ENCODE data around the gene MARCHF2. TPM values are rescaled to one million over a fixed set of nuclear protein-coding genes. Genes with fewer than 3 reads are reported as not detected.

Gene MARCHF2
- total and polyA plus RNA-seq, 2 donors (not counting 3 experiments of a cell fraction or from before 2014, with no cell fraction given), result 43.5 to 91.9 TPM

DNA sequence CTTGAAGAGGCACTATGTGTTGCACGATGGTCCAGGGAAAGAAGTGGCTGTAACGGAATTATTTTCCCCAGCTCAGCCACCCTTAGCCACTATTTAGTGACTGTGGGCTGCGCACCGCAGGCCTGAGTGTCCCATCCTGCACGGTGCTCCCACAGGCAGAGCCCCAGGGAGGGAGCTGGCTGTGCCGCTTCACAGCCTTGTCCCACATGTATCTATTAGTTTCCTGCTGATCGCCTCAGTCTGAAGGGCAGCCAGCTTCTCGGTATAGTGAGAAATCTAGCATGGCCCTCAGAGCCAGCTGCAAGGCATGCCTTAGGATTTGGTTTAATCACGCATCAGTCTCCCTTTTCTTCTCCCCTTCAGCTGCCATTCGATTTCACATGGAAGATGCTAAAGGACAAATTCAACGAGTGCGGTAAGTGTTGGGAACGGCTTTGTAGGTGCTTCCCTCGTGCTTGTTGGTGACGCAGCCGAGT is 73.6 kb downstream of the MARCHF2 start:
- CTCF ChIA-PET, result no interaction called here
- intact Hi-C loops (cut with micrococcal nuclease) (no loop called here), dilution Hi-C loops (cut with MboI; ENCODE audit: extremely low pct_ligation_motif_present, low sequenced_read_pairs) (no loop called here)
- Histone ChIP-seq H3K9me3 (replicated peaks; ENCODE audit: control insufficient read depth, insufficient read depth, low read length) (no peaks in the 10 kb centered on the region), H3K4me1 (ENCODE audit: control insufficient read depth, extremely low read depth, insufficient read depth, low read length) (no peaks in the 10 kb centered on the region), H3K4me2 (ENCODE audit: insufficient read depth, low read length) (no peak overlapping the region), H3K9me1 (replicated peaks; ENCODE audit: control insufficient read depth, extremely low read depth, insufficient read depth, low read length) (no peaks in the 10 kb centered on the region), H3K27me3 (ENCODE audit: control insufficient read depth in 2 of 2, insufficient read depth in 2 of 2, low read length in 2 of 2) (no peaks in the 10 kb centered on the region), H3K27ac (ENCODE audit: insufficient read depth, low read depth, low read length) (no peak overlapping the region), H2AFZ (ENCODE audit: low read depth, low read length) (no peak overlapping the region), H4K20me1 (replicated peaks; ENCODE audit: control insufficient read depth, extremely low read depth, insufficient read depth, low read length) (peaks cover 2% of the 10 kb centered on the region), H3K36me3 (ENCODE audit: control insufficient read depth in 2 of 2, extremely low read depth in 1 of 2, insufficient read depth in 2 of 2, low read length in 2 of 2) (peaks cover 37 to 59% of the 10 kb centered on the region in 2 experiments), H3K9ac (replicated peaks; ENCODE audit: extremely low read depth, insufficient read depth, low read length) (no peak overlapping the region), H3K4me3 (replicated peaks in 1 of 3; ENCODE audit: insufficient read depth in 1 of 3, low read depth in 1 of 3, low read length in 3 of 3) (no peak overlapping the region), H3K79me2 (ENCODE audit: control insufficient read depth, insufficient read depth, low read length) (peaks cover 14% of the 10 kb centered on the region)
- POLR2A ChIA-PET, result no interaction called here
- TF ChIP-seq JUN (IDR thresholded peaks at IDR 0.05; ENCODE audit: borderline replicate concordance, insufficient read depth, insufficient read length, low read depth) (no peak), EZH2 (IDR thresholded peaks at IDR 0.05; ENCODE audit: borderline replicate concordance, low read depth, low read length, severe bottlenecking) (no peak), POLR2A (IDR thresholded peaks at IDR 0.05; ENCODE audit: low read depth, low read length) (no peak), MYC (IDR thresholded peaks at IDR 0.05; ENCODE audit: low read depth, low read length) (no peak), GATA2 (IDR thresholded peaks at IDR 0.05; ENCODE audit: insufficient read depth, insufficient read length, low read depth, low read length) (no peak), FOS (IDR thresholded peaks at IDR 0.05; ENCODE audit: borderline replicate concordance, insufficient read depth, low read length) (no peak), POLR2AphosphoS5 (IDR thresholded peaks at IDR 0.05; ENCODE audit: insufficient read depth, low read depth, low read length) (no peak)
- TF ChIP-seq, protein P1, sequence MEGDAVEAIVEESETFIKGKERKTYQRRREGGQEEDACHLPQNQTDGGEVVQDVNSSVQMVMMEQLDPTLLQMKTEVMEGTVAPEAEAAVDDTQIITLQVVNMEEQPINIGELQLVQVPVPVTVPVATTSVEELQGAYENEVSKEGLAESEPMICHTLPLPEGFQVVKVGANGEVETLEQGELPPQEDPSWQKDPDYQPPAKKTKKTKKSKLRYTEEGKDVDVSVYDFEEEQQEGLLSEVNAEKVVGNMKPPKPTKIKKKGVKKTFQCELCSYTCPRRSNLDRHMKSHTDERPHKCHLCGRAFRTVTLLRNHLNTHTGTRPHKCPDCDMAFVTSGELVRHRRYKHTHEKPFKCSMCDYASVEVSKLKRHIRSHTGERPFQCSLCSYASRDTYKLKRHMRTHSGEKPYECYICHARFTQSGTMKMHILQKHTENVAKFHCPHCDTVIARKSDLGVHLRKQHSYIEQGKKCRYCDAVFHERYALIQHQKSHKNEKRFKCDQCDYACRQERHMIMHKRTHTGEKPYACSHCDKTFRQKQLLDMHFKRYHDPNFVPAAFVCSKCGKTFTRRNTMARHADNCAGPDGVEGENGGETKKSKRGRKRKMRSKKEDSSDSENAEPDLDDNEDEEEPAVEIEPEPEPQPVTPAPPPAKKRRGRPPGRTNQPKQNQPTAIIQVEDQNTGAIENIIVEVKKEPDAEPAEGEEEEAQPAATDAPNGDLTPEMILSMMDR (IDR thresholded peaks at IDR 0.05; ENCODE audit: extremely low read depth in 1 of 2, insufficient read depth in 1 of 2, low read depth in 1 of 2, low read length in 2 of 2), result no peak
- TF ChIP-seq, protein P2, sequence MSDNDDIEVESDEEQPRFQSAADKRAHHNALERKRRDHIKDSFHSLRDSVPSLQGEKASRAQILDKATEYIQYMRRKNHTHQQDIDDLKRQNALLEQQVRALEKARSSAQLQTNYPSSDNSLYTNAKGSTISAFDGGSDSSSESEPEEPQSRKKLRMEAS (IDR thresholded peaks at IDR 0.05; ENCODE audit: insufficient read depth, insufficient read length), result no peak
- FAIRE-seq (no peak), DNase-seq (ENCODE audit: low read depth, low spot score) (no peak)
- BruUV-seq (replicated peaks), result no TSS peak
